Stimulated activated CD8-positive, alpha-beta memory T cell treated with anti-CD3 and anti-CD28 coated beads, Interleukin-12 subunit alpha, Interleukin-12 subunit beta, amount 100 ng/mL, for 24 hours (primary cell): Measurements from ENCODE around the gene CDKN2B-AS1.

ENCODE experiments used
- DNase-seq: peaks from one replicate; pipeline ENCODE4 v3.0.0-alpha.2; 2020; ENCODE audit errors: extremely low read depth

CDKN2B-AS1 gene

DNA sequence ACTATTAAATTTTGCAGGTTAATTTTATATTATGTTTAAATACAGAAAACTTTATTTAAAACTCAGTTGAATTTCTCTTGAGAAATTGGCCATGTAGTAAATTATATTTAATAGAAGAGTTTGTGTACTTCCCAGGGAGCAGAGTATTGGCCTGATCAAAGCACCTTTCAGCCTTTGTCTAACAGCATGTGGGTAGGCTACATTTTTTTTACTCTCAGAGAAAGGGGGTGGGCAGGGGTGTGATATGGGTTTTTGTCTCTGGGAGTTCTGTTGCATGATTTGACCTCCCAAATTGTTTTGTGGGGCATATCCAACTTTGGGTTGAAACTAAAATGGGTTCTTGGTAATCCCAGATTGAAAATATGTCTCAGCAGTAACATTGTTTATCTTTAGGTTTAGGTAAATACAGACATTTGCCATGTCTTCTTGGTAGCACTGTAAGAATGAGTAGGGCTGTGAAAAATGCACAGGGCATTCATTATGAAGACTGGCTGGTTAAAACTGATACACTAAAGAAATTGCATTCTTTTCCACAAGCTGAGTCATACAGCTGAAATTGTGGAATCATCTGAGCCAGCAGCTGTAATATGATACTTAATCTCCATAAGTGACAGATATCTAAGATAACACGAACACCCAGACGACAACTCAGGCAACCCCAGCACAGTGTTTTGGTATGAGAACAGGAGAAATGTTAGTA is 89.9 kb downstream of the CDKN2B-AS1 start:
- DNase-seq, result no peak

DNA sequence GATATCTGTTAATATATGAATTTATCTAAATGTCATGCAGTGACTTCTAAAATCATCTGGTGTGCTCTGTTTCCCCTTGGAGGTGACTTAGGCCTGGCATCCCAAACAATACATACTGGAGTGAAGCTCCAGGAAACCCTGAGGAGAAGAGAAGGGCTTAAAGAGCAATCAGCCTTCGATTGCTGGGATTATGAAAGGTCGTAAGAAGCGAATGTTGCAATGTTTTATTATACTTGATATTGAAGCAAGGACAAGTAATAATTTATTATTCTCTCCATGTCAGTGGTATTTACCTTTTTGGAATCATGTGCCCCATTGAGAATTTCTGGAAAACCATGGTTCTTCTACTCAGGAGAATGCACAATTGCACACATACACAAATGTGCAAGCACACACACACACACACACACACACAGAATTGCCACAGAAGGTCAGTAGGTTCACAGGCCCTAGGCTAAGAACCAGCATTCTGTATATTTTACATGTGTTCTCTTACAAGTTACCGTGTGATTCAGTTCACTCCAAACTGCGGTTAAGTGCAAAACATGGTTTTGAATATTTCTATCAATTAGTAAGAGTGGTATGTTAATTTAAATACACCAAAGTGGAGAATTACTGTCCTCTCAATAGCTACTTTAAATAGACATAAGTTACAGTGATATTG is 93.6 kb downstream of the CDKN2B-AS1 start:
- no peak for DNase-seq

DNA sequence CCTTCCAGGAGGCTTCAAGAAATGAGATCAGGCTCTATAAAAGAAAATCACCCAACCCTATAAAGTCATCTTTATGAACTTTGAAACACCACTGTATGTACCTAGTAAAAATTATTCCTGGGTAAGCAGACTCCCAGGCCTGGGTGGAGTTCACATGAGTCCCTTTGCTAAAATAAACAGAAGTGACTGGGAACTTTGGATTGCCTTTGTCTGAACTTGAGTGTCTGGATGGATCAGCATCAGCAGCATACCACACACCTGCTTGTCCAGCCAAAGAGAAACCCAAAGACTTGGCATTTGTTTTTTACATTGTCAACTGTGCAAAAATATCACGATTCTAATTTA is 94.1 kb downstream of the CDKN2B-AS1 start:
- no peak for DNase-seq

DNA sequence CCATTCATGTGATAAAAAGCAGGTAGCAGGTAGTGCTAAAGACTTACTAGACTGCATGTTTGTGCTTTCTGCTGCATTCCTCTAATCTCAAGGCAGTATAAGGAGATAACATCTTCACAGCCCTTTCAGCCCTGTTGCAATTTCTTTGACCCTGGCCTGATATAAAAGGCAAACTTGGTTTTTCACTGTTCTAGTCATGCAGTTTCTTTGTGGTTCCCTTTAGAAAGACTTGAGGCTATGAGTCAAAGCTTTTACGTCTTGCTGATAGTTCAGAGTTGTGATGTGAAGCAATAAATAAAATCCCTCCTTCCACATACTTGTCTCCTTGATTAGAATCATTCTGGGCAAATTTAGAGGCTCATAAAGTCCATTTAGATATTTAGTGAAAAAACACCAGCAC is 103.1 kb downstream of the CDKN2B-AS1 start:
- DNase-seq, result no peak

- DNase-seq, result no peak
These were observed 104.2 kb downstream of the CDKN2B-AS1 start for GRCh38 chr9:22098643-22099332.

GRCh38 chr9:22100626-22101025 is 106.0 kb downstream of the CDKN2B-AS1 start:
- no peak for DNase-seq

DNA sequence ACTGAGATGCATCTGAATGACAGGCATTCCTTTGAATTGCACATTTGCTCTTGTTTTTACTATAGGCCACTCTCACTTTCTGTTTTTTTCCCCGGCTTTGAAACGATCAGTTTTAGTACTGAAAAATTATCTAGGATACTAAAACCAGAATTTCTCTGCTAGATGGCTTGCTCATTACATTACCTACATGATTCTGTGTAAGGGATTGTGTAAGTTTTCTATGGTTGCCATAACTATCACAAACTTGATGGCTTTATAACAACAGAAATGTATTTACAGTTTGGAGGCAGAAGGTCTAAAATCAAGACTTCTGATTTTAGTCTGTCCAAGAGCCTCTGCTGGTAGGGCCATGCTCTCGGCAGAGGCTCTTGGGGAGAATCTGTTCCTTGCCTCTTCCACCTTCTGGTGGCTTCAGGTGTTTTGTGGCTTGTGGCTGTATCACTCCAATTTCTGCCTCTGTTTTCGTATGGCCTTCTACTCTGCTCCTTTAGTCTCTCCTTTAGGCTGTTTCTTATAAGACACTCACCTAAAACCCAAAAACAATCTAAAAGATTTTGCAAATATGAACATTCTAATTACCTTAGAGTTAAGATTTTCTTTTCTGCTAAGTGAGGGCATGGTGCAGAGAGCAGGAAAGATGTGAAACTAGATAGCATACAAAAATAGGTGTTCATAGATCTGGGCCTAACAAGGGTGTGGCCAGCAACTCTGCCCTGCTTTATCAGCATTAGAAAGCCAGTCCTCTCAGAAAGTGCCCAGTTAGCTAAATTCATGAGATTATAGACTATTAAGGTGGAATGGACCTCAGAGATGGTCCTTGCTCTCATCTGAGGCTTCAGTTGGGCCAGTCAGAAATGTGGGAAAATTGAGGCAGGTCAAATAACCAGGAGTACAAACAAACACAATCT is 107.8 kb downstream of the CDKN2B-AS1 start:
- DNase-seq, result no peak

- no peak for DNase-seq
These were observed 109.3 kb downstream of the CDKN2B-AS1 start for GRCh38 chr9:22103685-22104575.

DNA sequence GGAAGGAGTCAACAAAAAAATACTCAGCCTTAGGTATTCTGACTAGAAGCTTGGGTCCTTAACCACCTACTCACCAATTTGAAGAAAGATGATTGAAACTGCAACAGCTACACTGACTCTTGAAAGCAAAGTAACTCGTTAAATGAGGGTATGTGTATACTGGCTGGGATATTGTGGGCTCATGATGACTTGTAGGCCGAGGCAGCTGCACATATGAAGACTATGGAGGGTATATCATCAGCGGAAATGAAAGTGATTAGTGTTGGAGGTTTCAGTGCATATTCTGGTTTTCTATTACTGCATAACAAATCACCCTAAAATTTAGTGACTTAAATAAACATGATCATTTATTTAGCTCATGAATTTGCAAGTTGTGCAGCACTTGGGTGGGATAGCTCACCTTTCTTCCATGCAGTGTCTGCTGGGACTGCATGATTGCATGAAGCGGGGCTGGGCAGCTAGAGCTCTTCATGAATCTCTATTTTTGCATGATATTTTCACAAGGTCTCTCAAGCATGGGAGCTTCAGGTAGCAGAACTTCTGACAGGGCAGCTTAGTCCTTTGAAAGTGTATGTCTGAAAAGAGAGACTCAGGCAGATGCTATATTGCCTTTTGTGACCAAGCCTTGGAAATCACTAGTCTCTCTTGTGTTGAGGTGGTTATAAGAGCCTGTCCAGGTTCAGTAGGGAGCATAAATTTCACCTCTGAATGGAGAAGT is 110.6 kb downstream of the CDKN2B-AS1 start:
- DNase-seq, result no peak

GRCh38 chr9:22107202-22108045 is 112.8 kb downstream of the CDKN2B-AS1 start:
- DNase-seq, result no peak

- DNase-seq, result no peak
These were observed 114.2 kb downstream of the CDKN2B-AS1 start for GRCh38 chr9:22108581-22109370.

GRCh38 chr9:22111176-22111953 is 116.8 kb downstream of the CDKN2B-AS1 start:
- DNase-seq, result no peak

- no peak for DNase-seq
These were observed 117.3 kb downstream of the CDKN2B-AS1 start for GRCh38 chr9:22111954-22112247.

DNA sequence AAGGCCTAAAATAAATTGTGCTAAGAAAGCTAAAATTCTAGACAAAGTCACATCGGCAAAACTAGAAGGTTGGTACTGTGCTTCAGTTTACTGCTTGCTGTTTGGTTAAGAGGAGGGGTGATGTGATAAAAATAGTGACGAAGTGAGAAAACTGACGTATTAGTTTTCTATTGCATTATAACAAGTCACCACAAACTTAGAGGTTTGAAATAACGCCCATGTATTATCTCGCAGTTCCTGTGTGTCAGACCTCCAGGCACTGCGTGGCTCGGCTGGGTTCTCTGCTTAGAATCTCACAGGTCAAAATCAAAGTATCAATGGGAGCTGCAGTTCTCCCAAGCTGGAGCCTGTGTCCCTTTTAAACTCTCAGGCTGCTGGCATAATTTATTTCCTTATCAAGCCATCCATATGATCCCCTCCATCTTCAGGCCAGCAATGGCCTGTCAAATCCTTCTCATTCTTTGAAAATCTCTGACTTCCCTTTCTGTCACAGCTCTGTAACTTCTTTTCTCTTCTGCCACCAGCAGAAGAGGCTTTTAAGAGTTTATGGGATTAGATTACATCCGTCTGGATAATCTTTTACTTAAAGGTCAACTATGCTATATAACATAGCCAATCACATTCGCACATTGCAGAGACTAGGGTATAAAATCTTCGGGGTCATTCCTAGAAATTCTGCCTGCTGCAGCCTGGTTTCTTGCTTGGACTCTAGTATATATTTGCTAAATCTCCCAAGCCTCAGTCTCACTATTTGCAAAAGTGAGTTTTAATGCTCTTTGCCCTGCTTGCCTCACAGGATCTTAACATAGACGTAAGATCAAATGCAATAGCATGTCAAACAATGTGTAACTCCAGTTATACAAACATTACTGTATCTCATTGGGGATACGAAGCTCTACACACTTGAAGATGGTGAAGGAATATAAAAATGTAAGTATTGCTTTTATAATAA is 118.6 kb downstream of the CDKN2B-AS1 start:
- DNase-seq, result no peak

DNA sequence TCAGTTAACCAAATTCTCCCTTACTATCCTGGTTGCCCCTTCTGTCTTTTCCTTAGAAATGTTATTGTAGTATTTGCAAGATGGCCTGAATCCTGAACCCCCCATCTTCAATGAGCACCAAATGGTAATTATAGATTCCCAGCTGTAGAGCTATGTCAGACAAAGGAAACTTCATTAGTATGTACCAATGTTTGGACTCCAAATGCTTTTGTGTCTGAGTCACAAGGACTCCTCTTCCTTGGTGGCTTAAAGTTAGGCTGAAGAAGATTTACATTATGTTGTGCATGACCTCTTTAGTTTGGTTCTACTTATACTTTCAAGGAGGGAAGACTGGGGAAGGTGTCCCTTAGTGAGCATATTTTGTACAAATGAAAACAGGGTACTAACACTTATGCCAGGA is 120.4 kb downstream of the CDKN2B-AS1 start:
- no peak for DNase-seq

DNA sequence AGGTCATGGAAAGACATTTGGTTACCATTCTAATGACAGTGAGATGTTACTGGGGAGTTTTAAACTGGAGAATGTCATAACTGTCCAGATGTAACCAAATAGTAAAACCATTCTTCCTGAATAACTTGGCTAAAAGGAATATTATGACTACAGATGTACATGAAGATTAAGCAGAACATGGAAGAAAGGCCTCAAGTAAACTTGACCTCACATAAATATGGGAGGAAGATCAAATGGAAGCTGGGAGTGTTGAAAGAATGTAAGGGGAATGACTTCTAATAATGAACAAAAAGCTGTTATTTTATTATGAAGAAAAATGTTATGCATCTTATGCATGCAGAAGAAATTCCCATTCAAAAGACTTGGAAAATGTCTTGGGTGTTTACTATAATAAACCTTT is 122.2 kb downstream of the CDKN2B-AS1 start:
- DNase-seq, result no peak
